Measurements from ENCODE around the gene PTDSS2. TPM values are rescaled to one million over a fixed set of nuclear protein-coding genes. Genes with fewer than 3 reads are reported as not detected.

The PTDSS2 gene
- total and polyA plus RNA-seq, 10 donors = 11.0 to 40.7 (median 25.7) TPM

DNA sequence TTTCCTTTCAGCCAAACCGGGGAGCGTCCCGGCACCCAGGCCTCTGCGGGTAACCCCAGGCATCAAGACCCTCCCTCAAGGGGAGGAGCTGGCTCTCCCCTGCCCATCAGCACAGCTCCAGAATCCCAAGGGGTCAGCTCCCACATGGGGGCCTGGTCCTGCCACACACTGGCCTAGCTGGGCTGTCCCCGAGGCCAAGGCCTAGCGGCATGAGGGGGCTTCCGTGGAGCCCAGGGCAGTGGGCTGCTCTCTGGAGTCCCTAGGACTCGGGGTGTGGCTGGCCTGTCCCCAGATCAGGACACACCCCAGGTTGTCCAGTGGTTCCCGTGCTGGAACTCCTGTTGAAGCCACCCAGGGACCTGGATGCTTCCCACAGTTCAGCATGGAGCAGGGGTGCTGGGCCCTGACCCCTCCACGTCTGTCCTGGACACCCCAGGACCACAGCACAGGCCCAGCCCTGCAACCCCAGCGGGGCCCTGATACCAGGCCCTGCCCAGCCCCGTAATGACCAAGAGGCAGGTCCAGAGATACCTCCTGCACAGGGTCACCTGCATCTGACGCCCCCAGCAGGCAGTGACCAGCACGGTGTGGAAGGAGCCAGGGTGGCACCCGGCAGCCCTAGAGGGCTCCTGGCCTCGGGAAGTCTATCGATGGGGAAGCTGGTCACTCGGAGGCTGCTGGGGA lies 79.8 kb downstream of the PTDSS2 start:
- peaks cover 9 to 34% (median 25%) of the 10 kb centered on the region in 6 donors for H3K4me1 ChIP-seq
- TF ChIP-seq POLR2AphosphoS5 (IDR thresholded peaks at IDR 0.05) = peak in 1 of 3 donors; percentile 18
- TF ChIP-seq, protein P1, sequence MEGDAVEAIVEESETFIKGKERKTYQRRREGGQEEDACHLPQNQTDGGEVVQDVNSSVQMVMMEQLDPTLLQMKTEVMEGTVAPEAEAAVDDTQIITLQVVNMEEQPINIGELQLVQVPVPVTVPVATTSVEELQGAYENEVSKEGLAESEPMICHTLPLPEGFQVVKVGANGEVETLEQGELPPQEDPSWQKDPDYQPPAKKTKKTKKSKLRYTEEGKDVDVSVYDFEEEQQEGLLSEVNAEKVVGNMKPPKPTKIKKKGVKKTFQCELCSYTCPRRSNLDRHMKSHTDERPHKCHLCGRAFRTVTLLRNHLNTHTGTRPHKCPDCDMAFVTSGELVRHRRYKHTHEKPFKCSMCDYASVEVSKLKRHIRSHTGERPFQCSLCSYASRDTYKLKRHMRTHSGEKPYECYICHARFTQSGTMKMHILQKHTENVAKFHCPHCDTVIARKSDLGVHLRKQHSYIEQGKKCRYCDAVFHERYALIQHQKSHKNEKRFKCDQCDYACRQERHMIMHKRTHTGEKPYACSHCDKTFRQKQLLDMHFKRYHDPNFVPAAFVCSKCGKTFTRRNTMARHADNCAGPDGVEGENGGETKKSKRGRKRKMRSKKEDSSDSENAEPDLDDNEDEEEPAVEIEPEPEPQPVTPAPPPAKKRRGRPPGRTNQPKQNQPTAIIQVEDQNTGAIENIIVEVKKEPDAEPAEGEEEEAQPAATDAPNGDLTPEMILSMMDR (IDR thresholded peaks at IDR 0.05 in 8 of 11, conservative IDR thresholded peaks at IDR 0.05 in 3 of 11) = no peak
- no peak overlapping the region for H3K27ac ChIP-seq
- no peak for DNase-seq
- WGBS, 5 donors = 87 to 97% (median 91%) methylated on average over 8 to 18 of the region's 18 CpGs
- no peak overlapping the region for H3K4me3 ChIP-seq
- intact Hi-C loops (cut with DNase I; ENCODE audit: low total_unique reads) = no loop called here
- H3K27me3 ChIP-seq (replicated peaks in 1 of 7) = no peaks in the 10 kb centered on the region
- no peaks in the 10 kb centered on the region for H3K9me3 ChIP-seq
- H3K36me3 ChIP-seq = peaks cover 0 to 38% (median 26%) of the 10 kb centered on the region in 6 donors

DNA sequence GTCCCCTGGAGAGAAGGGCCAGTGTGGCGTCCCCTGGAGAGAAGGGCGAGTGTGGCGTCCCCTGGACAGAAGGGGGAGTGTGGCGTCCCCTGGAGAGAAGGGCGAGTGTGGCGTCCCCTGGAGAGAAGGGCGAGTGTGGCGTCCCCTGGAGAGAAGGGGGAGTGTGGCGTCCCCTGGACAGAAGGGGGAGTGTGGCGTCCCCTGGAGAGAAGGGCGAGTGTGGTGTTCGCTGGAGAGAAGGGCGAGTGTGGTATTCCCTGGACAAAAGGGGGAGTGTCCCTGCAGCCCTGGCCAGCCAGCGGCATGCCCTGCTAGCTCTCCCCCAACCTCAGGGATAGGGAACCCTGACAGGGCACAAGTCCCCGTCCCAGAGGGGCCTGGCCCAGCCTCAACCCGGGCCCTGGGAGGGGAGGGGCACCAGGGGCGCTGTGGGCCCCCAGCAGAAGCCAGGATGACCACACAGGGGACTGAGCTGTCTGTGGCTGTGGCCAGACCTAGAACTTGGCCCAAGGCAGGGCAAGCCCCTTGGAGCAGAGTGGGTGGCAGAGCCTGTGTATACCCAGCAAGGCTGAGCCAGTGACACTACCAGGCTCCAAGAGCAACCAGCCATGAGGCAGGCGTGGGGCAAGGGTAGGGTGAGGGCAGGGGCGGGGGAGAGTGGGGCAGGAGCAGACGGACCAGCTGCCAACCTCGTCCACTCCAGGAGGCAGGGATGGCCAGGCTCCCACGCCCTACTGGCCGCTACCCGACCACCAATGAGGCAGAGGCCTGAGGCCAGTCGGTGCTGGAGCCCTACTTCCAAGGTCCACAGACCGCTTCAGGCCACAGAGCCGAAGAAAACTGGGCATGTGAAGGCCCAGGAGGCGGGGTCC lies 81.1 kb downstream of the PTDSS2 start:
- DNase-seq = peak; percentile 73
- Histone ChIP-seq H3K4me1 (peaks cover 9 to 40% (median 31%) of the 10 kb centered on the region in 6 donors), H3K27ac (peak overlapping the region in 1 of 8 donors; percentile 8), H3K4me3 (no peak overlapping the region), H3K9me3 (no peaks in the 10 kb centered on the region), H3K27me3 (replicated peaks in 1 of 7) (peaks cover 0 to 5% (median 0%) of the 10 kb centered on the region in 7 donors), H3K36me3 (peaks cover 0 to 38% (median 26%) of the 10 kb centered on the region in 6 donors)
- TF ChIP-seq, protein P1 (IDR thresholded peaks at IDR 0.05 in 8 of 11, conservative IDR thresholded peaks at IDR 0.05 in 3 of 11) = no peak
- TF ChIP-seq POLR2AphosphoS5 (IDR thresholded peaks at IDR 0.05) = peak in 2 of 3 donors; percentile 7 to 10
- intact Hi-C loops (cut with DNase I; ENCODE audit: low total_unique reads) = no loop called here
- 90 to 95% (median 94%) methylated on average over 17 to 28 of the region's 28 CpGs for WGBS, 5 donors

DNA sequence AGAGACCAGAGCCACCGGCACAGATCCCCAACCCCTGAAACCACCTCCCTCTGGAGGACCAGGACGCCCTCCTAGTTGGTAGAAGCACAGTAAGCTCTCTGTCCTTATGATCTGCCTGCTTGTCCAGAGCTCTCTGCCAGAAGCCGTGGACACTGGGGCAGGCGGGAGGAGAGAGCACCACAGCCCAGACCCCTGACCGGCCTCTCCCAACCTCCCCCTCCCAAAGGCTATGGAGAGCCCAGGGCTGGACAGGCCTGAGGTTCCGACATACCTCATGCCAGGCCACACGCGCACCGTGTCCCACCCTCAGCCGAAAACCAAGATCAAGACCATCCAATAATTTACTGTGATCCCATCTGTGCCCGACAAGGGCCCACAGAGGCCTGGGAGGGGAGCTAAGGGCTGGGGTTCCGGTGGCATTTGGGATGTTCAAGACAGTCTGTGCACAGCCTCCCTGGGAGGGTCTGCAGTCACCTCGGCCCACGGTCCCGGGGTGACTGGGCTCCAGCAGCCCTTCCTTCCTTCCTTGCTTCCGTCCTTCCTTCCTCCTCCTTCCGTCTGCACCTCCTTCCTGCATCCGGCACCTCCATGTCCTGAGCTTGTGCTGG lies 81.9 kb downstream of the PTDSS2 start:
- TF ChIP-seq, protein P1 (IDR thresholded peaks at IDR 0.05 in 8 of 11, conservative IDR thresholded peaks at IDR 0.05 in 3 of 11) = no peak
- peak in 1 of 3 donors; percentile 43 for TF ChIP-seq POLR2AphosphoS5 (IDR thresholded peaks at IDR 0.05)
- H3K4me1 ChIP-seq = peaks cover 16 to 48% (median 39%) of the 10 kb centered on the region in 6 donors
- H3K36me3 ChIP-seq = peaks cover 0 to 38% (median 26%) of the 10 kb centered on the region in 6 donors
- no peaks in the 10 kb centered on the region for H3K9me3 ChIP-seq
- peak overlapping the region in 2 of 8 donors; percentile 8 to 16 for H3K27ac ChIP-seq
- WGBS, 5 donors = 51 to 85% (median 79%) methylated on average over 8 to 18 of the region's 18 CpGs
- intact Hi-C loops (cut with DNase I; ENCODE audit: low total_unique reads) = no loop called here
- no peak overlapping the region for H3K4me3 ChIP-seq
- DNase-seq = no peak
- peaks cover 0 to 13% (median 0%) of the 10 kb centered on the region in 7 donors for H3K27me3 ChIP-seq (replicated peaks in 1 of 7)
